ENCODE results near the gene USP13.
"Not testable (repeated sequence)": the region's sequence is repeated elsewhere in the genome, so short reads cannot be mapped to it uniquely, and the experiment has no call there.

Gene USP13

DNA sequence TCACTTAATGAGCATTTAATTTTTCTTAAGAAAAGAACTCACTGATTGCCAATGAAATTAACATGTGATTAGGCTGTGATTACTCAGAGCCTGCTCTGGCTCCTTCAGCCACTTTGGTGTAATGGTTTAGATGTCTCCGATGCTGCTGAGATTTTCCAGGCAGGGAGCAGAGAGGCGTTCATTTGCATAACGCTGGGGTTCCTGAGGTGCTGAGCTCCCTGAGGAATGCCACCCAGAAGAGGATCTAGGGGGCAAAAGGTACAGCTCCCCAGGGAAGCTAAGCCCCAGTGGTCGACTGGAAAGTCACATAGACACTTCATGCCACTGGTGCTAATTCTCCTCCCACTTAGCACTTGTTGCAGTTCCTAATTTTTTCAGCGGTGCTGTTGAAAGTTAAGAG is 119.5 kb downstream of the USP13 start:
- Histone ChIP-seq H3K4me3 (ENCODE audit: insufficient read depth, low read depth, low read length, poor library complexity, severe bottlenecking) (no peak overlapping the region), H3K4me1 (ENCODE audit: control insufficient read depth, insufficient read depth, low read length, poor library complexity, severe bottlenecking) (no peaks in the 10 kb centered on the region), H3K9me3 (ENCODE audit: control insufficient read depth, low read length) (no peaks in the 10 kb centered on the region), H3K27me3 (replicated peaks; ENCODE audit: control insufficient read depth, insufficient read depth, low read length, poor library complexity, severe bottlenecking) (no peaks in the 10 kb centered on the region), H3K27ac (ENCODE audit: insufficient read depth, low read length, poor library complexity, severe bottlenecking) (no peak overlapping the region), H3K36me3 (ENCODE audit: control insufficient read depth, insufficient read depth, low read length) (peaks cover 4% of the 10 kb centered on the region)
- no peak for DNase-seq

DNA sequence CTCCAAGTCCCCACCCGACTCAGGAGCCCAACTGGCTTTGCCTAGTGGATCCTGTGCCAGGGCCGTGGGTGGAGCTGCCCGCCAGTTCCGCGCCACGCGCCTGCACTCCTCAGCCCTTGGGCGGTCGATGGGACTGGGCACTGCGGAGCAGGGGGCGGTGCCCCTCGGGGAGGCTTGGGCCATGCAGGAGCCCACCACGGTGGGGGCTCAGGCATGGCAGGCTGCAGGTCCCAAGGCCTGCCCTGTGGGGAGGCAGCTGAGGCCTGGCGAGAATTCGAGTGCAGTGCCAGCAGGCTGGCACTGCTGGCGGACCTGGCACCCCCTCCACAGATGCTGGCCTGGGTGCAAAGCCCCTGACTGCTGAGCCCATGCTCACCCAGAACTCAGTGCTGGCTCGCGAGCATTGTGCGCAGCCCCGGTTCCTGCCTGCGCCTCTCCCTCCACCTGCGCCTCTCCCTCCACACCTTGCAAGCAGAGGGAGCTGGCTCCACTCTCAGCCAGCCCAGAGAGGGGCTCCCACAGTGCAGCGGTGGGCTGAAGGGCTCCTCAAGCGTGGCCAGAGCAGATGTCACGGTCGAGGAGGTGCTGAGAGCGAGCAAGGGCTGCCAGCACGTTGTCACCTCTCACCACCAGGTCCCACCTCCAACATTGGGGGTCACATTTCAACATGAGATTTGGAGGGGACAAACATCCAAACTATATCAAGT is 122.7 kb downstream of the USP13 start:
- H3K9me3 ChIP-seq (ENCODE audit: control insufficient read depth, low read length), result no peaks in the 10 kb centered on the region
- H3K27ac ChIP-seq (ENCODE audit: insufficient read depth, low read length, poor library complexity, severe bottlenecking), result no peak overlapping the region
- H3K36me3 ChIP-seq (ENCODE audit: control insufficient read depth, insufficient read depth, low read length), result peaks cover 4% of the 10 kb centered on the region
- no peak overlapping the region for H3K4me3 ChIP-seq (ENCODE audit: insufficient read depth, low read depth, low read length, poor library complexity, severe bottlenecking)
- H3K27me3 ChIP-seq (replicated peaks; ENCODE audit: control insufficient read depth, insufficient read depth, low read length, poor library complexity, severe bottlenecking), result no peaks in the 10 kb centered on the region
- no peak for DNase-seq
- no peaks in the 10 kb centered on the region for H3K4me1 ChIP-seq (ENCODE audit: control insufficient read depth, insufficient read depth, low read length, poor library complexity, severe bottlenecking)

DNA sequence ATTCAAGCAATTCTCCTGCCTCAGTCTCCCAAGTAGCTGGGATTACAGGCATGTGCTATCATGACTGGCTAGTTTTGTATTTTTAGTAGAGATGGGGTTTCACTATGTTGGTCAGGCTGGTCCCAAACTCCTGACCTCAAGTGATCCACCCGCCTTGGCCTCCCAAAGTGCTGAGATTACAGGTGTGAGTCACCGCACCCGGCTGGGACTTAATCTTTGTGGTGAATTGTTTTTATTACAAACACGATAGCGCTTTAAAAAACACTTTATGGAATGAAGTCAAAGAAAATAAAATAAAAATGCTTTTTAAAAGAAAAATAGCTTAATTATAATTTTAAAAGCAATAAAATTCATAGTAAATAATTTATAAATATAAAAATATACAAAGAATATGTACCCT is 130.0 kb downstream of the USP13 start:
- not testable (repeated sequence) for H3K36me3 ChIP-seq (ENCODE audit: control insufficient read depth, insufficient read depth, low read length); H3K4me1 ChIP-seq (ENCODE audit: control insufficient read depth, insufficient read depth, low read length, poor library complexity, severe bottlenecking); H3K27me3 ChIP-seq (replicated peaks; ENCODE audit: control insufficient read depth, insufficient read depth, low read length, poor library complexity, severe bottlenecking); H3K4me3 ChIP-seq (ENCODE audit: insufficient read depth, low read depth, low read length, poor library complexity, severe bottlenecking); H3K9me3 ChIP-seq (ENCODE audit: control insufficient read depth, low read length); H3K27ac ChIP-seq (ENCODE audit: insufficient read depth, low read length, poor library complexity, severe bottlenecking); DNase-seq

DNA sequence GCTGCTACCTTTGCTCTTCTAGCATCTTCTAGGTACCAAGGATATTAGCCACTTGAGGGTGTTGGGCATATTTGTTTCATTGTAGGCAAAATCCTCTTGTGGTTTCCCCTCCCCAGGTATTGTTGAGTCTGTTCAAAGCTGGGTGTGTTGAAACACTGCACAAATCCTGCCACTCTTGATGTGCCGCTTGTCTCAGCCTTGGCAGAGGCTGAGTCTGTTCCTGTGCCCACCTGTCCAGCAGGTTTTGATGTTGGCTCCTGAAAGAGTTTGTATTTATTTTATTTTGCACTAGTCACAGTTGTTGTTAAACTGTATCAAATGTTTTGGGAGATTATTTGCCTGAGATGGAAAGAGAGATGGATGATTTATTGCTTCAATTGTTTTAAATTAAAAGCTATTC is 136.2 kb downstream of the USP13 start:
- H3K27ac ChIP-seq (ENCODE audit: insufficient read depth, low read length, poor library complexity, severe bottlenecking), result no peak overlapping the region
- H3K4me1 ChIP-seq (ENCODE audit: control insufficient read depth, insufficient read depth, low read length, poor library complexity, severe bottlenecking), result no peaks in the 10 kb centered on the region
- no peaks in the 10 kb centered on the region for H3K36me3 ChIP-seq (ENCODE audit: control insufficient read depth, insufficient read depth, low read length)
- H3K27me3 ChIP-seq (replicated peaks; ENCODE audit: control insufficient read depth, insufficient read depth, low read length, poor library complexity, severe bottlenecking), result no peaks in the 10 kb centered on the region
- H3K9me3 ChIP-seq (ENCODE audit: control insufficient read depth, low read length), result no peaks in the 10 kb centered on the region
- H3K4me3 ChIP-seq (ENCODE audit: insufficient read depth, low read depth, low read length, poor library complexity, severe bottlenecking), result no peak overlapping the region
- no peak for DNase-seq

DNA sequence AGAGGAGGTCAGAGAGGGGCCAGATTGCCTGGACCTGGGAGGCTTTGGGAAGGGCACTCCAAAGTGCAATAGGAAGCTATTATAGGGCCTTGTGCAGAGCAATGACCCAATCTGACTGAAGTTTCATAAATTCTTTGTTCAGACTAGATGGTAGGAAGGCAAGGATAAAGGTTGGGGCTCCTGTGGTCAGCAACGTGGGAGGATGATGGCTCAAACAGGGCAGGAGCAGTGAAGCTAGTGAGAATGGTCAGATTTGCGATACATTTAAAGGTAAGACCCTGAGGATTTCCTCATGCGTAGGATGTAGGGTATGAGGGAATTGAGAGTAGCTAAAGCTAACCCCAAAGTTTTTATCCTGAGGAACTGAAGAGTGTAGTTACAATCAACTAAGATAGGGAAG is 139.0 kb downstream of the USP13 start:
- Histone ChIP-seq H3K4me3 (ENCODE audit: insufficient read depth, low read depth, low read length, poor library complexity, severe bottlenecking) (no peak overlapping the region), H3K36me3 (ENCODE audit: control insufficient read depth, insufficient read depth, low read length) (no peaks in the 10 kb centered on the region)

DNA sequence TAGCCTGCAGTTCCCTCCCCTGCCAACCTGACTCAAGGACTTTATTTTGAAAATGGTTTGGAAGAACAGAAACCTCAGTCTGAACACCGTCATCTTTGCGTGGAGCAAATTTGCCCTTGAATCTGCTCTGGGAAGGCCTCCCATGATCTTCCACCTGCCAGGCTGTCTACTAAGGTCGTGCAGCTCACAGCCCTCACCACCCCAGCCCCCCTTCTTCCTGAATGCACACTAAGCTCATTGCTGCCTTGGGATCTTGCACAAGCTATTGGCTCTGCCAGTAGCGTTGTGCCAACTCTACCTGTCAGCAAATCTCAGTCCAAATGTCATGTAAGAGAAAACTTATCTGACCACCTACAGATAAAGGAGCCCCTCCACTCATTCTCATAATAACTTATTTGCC is 141.5 kb downstream of the USP13 start:
- DNase-seq, result no peak
- H3K4me1 ChIP-seq (ENCODE audit: control insufficient read depth, insufficient read depth, low read length, poor library complexity, severe bottlenecking), result no peaks in the 10 kb centered on the region
- H3K9me3 ChIP-seq (ENCODE audit: control insufficient read depth, low read length), result no peaks in the 10 kb centered on the region
- H3K27ac ChIP-seq (ENCODE audit: insufficient read depth, low read length, poor library complexity, severe bottlenecking), result no peak overlapping the region
- H3K27me3 ChIP-seq (replicated peaks; ENCODE audit: control insufficient read depth, insufficient read depth, low read length, poor library complexity, severe bottlenecking), result no peaks in the 10 kb centered on the region
- no peak overlapping the region for H3K4me3 ChIP-seq (ENCODE audit: insufficient read depth, low read depth, low read length, poor library complexity, severe bottlenecking)
- H3K36me3 ChIP-seq (ENCODE audit: control insufficient read depth, insufficient read depth, low read length), result no peaks in the 10 kb centered on the region

More for the DNA sequence above, 139.0 kb downstream of the USP13 start:
- H3K9me3 ChIP-seq (ENCODE audit: control insufficient read depth, low read length), result no peaks in the 10 kb centered on the region
- no peak for DNase-seq
- H3K4me1 ChIP-seq (ENCODE audit: control insufficient read depth, insufficient read depth, low read length, poor library complexity, severe bottlenecking), result no peaks in the 10 kb centered on the region
- H3K27me3 ChIP-seq (replicated peaks; ENCODE audit: control insufficient read depth, insufficient read depth, low read length, poor library complexity, severe bottlenecking), result no peaks in the 10 kb centered on the region
- H3K27ac ChIP-seq (ENCODE audit: insufficient read depth, low read length, poor library complexity, severe bottlenecking), result no peak overlapping the region

DNA sequence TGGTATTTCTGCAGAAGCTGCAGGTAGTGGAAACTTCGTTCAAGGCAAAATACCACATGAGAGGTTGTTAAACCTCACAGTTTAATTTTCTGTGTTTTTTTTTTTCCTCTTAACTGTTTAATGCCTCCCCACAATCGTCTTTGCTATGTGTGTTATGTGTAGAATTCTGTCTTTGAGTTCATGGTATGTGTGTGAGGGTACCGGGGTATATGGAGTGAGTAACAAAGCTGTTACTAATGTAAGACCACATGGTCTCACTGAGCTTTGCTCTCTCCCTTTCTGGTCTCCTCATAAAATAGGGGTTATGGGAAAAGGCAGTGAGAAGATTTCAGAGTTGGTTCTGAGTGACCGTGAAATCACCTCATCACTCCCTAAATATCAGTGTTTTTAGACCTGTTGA is 143.6 kb downstream of the USP13 start:
- Histone ChIP-seq H3K27ac (ENCODE audit: insufficient read depth, low read length, poor library complexity, severe bottlenecking) (no peak overlapping the region), H3K36me3 (ENCODE audit: control insufficient read depth, insufficient read depth, low read length) (no peaks in the 10 kb centered on the region), H3K27me3 (replicated peaks; ENCODE audit: control insufficient read depth, insufficient read depth, low read length, poor library complexity, severe bottlenecking) (no peaks in the 10 kb centered on the region), H3K4me1 (ENCODE audit: control insufficient read depth, insufficient read depth, low read length, poor library complexity, severe bottlenecking) (no peaks in the 10 kb centered on the region), H3K9me3 (ENCODE audit: control insufficient read depth, low read length) (no peaks in the 10 kb centered on the region), H3K4me3 (ENCODE audit: insufficient read depth, low read depth, low read length, poor library complexity, severe bottlenecking) (no peak overlapping the region)
- DNase-seq, result no peak

DNA sequence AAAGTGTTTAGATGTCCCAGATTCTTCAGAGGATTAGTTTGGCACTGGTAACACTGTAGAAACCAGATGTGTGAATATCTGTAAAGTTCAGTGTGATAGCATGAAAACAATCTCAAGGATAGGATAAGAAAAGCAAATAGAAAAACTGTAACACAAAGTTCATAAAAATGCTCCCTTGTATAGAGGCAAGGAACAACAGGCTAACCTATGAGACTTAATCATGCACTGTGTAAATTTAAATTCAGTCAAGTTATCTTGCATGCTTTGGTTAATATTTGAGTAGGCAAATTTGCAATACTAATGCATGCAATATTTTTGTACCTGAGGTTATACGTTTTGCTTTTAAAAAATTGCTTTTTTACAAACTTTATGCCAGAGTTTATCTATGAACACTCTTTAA is 144.4 kb downstream of the USP13 start:
- no peak overlapping the region for H3K27ac ChIP-seq (ENCODE audit: insufficient read depth, low read length, poor library complexity, severe bottlenecking)
- H3K27me3 ChIP-seq (replicated peaks; ENCODE audit: control insufficient read depth, insufficient read depth, low read length, poor library complexity, severe bottlenecking), result no peaks in the 10 kb centered on the region
- no peaks in the 10 kb centered on the region for H3K9me3 ChIP-seq (ENCODE audit: control insufficient read depth, low read length)
- no peak for DNase-seq
- H3K36me3 ChIP-seq (ENCODE audit: control insufficient read depth, insufficient read depth, low read length), result no peaks in the 10 kb centered on the region
- H3K4me1 ChIP-seq (ENCODE audit: control insufficient read depth, insufficient read depth, low read length, poor library complexity, severe bottlenecking), result no peaks in the 10 kb centered on the region
- H3K4me3 ChIP-seq (ENCODE audit: insufficient read depth, low read depth, low read length, poor library complexity, severe bottlenecking), result no peak overlapping the region

DNA sequence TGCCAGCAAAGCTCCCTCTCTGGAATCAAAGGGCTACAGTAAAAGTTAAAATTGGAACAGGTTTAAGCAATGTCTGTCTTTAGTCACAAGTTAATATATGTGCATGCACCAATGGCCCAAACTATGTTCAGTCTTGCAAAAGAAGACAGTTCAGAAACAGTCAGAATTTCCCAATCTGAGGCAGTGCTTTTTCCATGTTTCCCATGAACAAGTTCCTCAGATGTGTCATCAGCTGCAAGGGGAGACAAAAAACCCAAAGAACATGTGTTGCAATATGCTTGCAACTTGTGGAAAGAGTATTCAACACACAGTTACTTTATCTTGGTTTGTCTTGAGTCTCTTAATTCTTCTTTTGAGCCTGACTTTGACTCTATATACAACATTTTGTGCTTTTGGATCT is 148.4 kb downstream of the USP13 start:
- H3K27me3 ChIP-seq (replicated peaks; ENCODE audit: control insufficient read depth, insufficient read depth, low read length, poor library complexity, severe bottlenecking), result no peaks in the 10 kb centered on the region
- H3K36me3 ChIP-seq (ENCODE audit: control insufficient read depth, insufficient read depth, low read length), result no peaks in the 10 kb centered on the region
- no peaks in the 10 kb centered on the region for H3K9me3 ChIP-seq (ENCODE audit: control insufficient read depth, low read length)
- H3K27ac ChIP-seq (ENCODE audit: insufficient read depth, low read length, poor library complexity, severe bottlenecking), result no peak overlapping the region
- H3K4me3 ChIP-seq (ENCODE audit: insufficient read depth, low read depth, low read length, poor library complexity, severe bottlenecking), result no peak overlapping the region
- no peaks in the 10 kb centered on the region for H3K4me1 ChIP-seq (ENCODE audit: control insufficient read depth, insufficient read depth, low read length, poor library complexity, severe bottlenecking)
- DNase-seq, result no peak

DNA sequence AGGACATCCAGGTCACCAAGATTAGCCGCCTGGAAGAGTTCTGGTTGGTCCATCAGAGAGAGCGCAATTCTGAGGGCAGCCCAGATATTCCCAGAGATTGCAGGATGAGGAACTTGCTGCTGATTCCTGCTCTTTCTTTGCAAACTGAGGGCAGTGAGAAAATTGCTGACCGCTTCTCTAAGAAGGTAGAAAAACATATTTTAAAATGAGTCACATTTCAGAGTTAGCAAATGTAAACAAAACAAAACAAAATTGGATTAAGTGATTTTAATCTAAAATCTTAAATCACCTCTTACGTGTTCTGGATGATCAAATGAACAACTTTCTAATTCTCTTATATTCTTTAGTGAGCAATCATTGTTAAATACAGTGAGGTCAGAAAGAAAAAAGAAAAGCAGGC is 149.0 kb downstream of the USP13 start:
- H3K27me3 ChIP-seq (replicated peaks; ENCODE audit: control insufficient read depth, insufficient read depth, low read length, poor library complexity, severe bottlenecking), result no peaks in the 10 kb centered on the region
- H3K36me3 ChIP-seq (ENCODE audit: control insufficient read depth, insufficient read depth, low read length), result no peaks in the 10 kb centered on the region
- no peak overlapping the region for H3K4me3 ChIP-seq (ENCODE audit: insufficient read depth, low read depth, low read length, poor library complexity, severe bottlenecking)
- no peaks in the 10 kb centered on the region for H3K4me1 ChIP-seq (ENCODE audit: control insufficient read depth, insufficient read depth, low read length, poor library complexity, severe bottlenecking)
- DNase-seq, result no peak
- H3K27ac ChIP-seq (ENCODE audit: insufficient read depth, low read length, poor library complexity, severe bottlenecking), result no peak overlapping the region
- no peaks in the 10 kb centered on the region for H3K9me3 ChIP-seq (ENCODE audit: control insufficient read depth, low read length)

Data from effector memory CD4-positive, alpha-beta T cell (primary cell).